ENCODE results near the gene RHBDD2. TPM values are rescaled to one million over a fixed set of nuclear protein-coding genes. Genes with fewer than 3 reads are reported as not detected.
A peak's percentile ranks its signal among the peaks of the same experiment; 100 is the strongest.

RHBDD2 gene
- total and polyA plus RNA-seq, 9 of the 15 experiments (the other 6 are each of a cell fraction or from before 2014, with no cell fraction given) = 3.3 to 36.7 (median 17.9) TPM

DNA sequence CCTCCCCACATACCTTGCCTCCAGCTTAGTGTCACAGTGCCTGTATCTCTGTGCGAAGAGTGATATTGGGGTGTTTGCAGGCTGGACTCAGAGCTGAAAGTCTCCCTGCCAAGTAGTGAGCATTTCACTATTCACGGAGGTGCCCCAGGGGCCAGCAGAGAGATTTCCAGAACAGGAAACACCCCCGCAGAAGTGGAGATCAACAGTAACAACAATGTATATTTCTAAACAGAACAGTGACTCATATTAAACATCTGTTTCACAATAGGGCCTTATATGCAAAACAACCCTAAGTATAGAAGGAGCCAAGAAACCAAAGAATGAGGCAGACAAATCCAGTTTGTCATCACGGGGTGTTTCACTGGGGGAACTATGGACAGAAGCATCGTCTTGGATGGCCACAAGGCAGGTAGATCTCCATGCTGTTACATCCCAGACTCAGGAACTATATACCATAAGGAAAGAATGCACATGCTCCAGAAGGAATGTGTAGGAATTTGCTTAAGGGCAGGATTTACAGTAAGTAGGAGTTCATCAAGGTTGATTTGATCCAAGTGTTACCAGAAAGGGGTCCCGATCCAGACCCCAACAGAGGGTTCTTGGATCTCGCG is 35.9 kb upstream of the RHBDD2 start (continued):
- TF ChIP-seq, protein P1, sequence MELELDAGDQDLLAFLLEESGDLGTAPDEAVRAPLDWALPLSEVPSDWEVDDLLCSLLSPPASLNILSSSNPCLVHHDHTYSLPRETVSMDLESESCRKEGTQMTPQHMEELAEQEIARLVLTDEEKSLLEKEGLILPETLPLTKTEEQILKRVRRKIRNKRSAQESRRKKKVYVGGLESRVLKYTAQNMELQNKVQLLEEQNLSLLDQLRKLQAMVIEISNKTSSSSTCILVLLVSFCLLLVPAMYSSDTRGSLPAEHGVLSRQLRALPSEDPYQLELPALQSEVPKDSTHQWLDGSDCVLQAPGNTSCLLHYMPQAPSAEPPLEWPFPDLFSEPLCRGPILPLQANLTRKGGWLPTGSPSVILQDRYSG (tag; conservative IDR thresholded peaks at IDR 0.05; ENCODE audit: low read depth) = no peak
- TF ChIP-seq, protein P2, sequence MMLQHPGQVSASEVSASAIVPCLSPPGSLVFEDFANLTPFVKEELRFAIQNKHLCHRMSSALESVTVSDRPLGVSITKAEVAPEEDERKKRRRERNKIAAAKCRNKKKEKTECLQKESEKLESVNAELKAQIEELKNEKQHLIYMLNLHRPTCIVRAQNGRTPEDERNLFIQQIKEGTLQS (IDR thresholded peaks at IDR 0.05) = peak; percentile 94
- TF ChIP-seq, protein P2 (CRISPR knock-in tag; conservative IDR thresholded peaks at IDR 0.05) = 0 out of 2 replicates have a peak, but pooled peaks have one; percentile 62
- TF ChIP-seq TEAD4 (IDR thresholded peaks at IDR 0.05; ENCODE audit: low read length) = peak; percentile 49
- no peak for TF ChIP-seq TEAD4 (CRISPR knock-in tag; IDR thresholded peaks at IDR 0.05; ENCODE audit: borderline replicate concordance)
- TF ChIP-seq, protein P3, sequence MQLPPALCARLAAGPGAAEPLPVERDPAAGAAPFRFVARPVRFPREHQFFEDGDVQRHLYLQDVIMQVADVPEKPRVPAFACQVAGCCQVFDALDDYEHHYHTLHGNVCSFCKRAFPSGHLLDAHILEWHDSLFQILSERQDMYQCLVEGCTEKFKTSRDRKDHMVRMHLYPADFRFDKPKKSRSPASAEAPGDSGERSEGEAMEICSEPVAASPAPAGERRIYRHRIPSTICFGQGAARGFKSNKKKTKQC (CRISPR knock-in tag; IDR thresholded peaks at IDR 0.05) = no peak
- no peak for TF ChIP-seq HOXB6 (CRISPR knock-in tag; IDR thresholded peaks at IDR 0.05; ENCODE audit: borderline replicate concordance)
- TF ChIP-seq ZNF384 (IDR thresholded peaks at IDR 0.05; ENCODE audit: low read depth, low read length) = no peak
- TF ChIP-seq, protein P4, sequence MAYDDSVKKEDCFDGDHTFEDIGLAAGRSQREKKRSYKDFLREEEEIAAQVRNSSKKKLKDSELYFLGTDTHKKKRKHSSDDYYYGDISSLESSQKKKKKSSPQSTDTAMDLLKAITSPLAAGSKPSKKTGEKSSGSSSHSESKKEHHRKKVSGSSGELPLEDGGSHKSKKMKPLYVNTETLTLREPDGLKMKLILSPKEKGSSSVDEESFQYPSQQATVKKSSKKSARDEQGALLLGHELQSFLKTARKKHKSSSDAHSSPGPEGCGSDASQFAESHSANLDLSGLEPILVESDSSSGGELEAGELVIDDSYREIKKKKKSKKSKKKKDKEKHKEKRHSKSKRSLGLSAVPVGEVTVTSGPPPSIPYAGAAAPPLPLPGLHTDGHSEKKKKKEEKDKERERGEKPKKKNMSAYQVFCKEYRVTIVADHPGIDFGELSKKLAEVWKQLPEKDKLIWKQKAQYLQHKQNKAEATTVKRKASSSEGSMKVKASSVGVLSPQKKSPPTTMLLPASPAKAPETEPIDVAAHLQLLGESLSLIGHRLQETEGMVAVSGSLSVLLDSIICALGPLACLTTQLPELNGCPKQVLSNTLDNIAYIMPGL (CRISPR knock-in tag; IDR thresholded peaks at IDR 0.05) = no peak
- TF ChIP-seq, protein P5, sequence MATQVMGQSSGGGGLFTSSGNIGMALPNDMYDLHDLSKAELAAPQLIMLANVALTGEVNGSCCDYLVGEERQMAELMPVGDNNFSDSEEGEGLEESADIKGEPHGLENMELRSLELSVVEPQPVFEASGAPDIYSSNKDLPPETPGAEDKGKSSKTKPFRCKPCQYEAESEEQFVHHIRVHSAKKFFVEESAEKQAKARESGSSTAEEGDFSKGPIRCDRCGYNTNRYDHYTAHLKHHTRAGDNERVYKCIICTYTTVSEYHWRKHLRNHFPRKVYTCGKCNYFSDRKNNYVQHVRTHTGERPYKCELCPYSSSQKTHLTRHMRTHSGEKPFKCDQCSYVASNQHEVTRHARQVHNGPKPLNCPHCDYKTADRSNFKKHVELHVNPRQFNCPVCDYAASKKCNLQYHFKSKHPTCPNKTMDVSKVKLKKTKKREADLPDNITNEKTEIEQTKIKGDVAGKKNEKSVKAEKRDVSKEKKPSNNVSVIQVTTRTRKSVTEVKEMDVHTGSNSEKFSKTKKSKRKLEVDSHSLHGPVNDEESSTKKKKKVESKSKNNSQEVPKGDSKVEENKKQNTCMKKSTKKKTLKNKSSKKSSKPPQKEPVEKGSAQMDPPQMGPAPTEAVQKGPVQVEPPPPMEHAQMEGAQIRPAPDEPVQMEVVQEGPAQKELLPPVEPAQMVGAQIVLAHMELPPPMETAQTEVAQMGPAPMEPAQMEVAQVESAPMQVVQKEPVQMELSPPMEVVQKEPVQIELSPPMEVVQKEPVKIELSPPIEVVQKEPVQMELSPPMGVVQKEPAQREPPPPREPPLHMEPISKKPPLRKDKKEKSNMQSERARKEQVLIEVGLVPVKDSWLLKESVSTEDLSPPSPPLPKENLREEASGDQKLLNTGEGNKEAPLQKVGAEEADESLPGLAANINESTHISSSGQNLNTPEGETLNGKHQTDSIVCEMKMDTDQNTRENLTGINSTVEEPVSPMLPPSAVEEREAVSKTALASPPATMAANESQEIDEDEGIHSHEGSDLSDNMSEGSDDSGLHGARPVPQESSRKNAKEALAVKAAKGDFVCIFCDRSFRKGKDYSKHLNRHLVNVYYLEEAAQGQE (IDR thresholded peaks at IDR 0.05; ENCODE audit: borderline replicate concordance) = peak; percentile 75
- TF ChIP-seq, protein P5 (CRISPR knock-in tag; IDR thresholded peaks at IDR 0.05; ENCODE audit: low read depth) = no peak
- TF ChIP-seq ARID1B (IDR thresholded peaks at IDR 0.05) = peak; percentile 68
- peak; percentile 67 for TF ChIP-seq CBFA2T3 (IDR thresholded peaks at IDR 0.05)
- peak; percentile 12 to 58; a peak in 3 of 4 replicates for TF ChIP-seq TRIM24 (IDR thresholded peaks at IDR 0.05)
- TF ChIP-seq PHTF2 (CRISPR knock-in tag; IDR thresholded peaks at IDR 0.05) = no peak
- TF ChIP-seq POLR2H (tag; IDR thresholded peaks at IDR 0.05; ENCODE audit: low read depth) = peak; percentile 31; the same call in 1 of the 2 replicates
- no peak for TF ChIP-seq KAT8 (IDR thresholded peaks at IDR 0.05; ENCODE audit: low read depth)

Data from K562 (cell line).